Coronary artery (tissue), 2 donors: ENCODE data around the gene EFCAB11.

Experiments used
- DNase-seq: peaks from one replicate; pipeline ENCODE4 v3.0.0-alpha.2; 2017; ENCODE audit warnings: low spot score
- H3K27ac ChIP-seq, 2 donors: fragments of 200-600 bp; sonication (generic); one replicate each; pipeline ENCODE4 v1.5.1; 2016 to 2019
- H3K4me3 ChIP-seq: fragments of 200-600 bp; sonication (generic); 2 replicates; pipeline ENCODE4 v1.5.1; 2016; ENCODE audit warnings: mild to moderate bottlenecking, moderate library complexity
- TF ChIP-seq, protein P1 (sequence below): fragments of 200-600 bp; sonication (generic); IDR thresholded peaks from one replicate; pipeline ENCODE4 v1.5.1; 2019; ENCODE audit warnings: antibody characterized with exemption

EFCAB11 gene

DNA sequence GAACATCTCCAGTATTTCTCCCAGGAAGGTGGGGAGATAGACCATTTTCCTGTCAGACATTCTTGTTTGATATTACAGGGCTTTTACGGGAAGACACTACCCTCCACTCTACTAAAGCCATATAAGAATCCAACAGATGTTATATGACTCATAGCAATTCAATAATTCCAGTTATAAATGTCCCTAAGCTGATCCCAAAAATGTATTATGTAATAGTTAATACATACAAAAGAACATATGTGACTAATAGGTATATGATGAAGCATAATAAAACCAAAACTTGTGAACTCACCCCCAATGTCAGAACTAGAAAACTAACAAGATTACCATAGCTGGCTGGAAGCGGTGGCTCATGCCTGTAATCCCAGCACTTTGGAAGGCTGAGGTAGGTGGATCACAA lies 84.2 kb downstream of the EFCAB11 start:
- Histone ChIP-seq H3K4me3 (no peak overlapping the region), H3K27ac (no peak overlapping the region)
- TF ChIP-seq, protein P1, sequence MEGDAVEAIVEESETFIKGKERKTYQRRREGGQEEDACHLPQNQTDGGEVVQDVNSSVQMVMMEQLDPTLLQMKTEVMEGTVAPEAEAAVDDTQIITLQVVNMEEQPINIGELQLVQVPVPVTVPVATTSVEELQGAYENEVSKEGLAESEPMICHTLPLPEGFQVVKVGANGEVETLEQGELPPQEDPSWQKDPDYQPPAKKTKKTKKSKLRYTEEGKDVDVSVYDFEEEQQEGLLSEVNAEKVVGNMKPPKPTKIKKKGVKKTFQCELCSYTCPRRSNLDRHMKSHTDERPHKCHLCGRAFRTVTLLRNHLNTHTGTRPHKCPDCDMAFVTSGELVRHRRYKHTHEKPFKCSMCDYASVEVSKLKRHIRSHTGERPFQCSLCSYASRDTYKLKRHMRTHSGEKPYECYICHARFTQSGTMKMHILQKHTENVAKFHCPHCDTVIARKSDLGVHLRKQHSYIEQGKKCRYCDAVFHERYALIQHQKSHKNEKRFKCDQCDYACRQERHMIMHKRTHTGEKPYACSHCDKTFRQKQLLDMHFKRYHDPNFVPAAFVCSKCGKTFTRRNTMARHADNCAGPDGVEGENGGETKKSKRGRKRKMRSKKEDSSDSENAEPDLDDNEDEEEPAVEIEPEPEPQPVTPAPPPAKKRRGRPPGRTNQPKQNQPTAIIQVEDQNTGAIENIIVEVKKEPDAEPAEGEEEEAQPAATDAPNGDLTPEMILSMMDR, result no peak
- DNase-seq, result no peak

DNA sequence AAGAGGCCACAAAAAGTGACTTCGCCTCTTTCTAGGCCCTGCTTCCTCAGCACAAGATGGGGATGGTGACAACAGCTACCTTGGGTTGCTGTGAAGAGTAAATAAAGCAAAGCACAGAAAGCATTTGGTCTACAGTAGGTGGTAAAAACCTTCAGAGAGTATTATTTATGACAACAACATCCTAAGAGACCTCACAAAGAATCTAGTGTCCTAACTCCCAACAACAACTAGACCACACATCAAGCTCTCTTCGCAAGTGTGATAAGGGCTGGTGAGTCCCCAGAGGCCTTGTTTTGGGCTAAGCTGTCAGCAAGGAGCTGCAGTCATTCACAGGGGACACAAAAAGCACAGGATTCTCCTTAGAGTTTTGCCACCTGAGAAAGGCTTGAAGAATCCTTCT lies 84.9 kb downstream of the EFCAB11 start:
- no peak overlapping the region for H3K4me3 ChIP-seq
- TF ChIP-seq, protein P1, result no peak
- DNase-seq, result no peak
- H3K27ac ChIP-seq, result no peak overlapping the region

DNA sequence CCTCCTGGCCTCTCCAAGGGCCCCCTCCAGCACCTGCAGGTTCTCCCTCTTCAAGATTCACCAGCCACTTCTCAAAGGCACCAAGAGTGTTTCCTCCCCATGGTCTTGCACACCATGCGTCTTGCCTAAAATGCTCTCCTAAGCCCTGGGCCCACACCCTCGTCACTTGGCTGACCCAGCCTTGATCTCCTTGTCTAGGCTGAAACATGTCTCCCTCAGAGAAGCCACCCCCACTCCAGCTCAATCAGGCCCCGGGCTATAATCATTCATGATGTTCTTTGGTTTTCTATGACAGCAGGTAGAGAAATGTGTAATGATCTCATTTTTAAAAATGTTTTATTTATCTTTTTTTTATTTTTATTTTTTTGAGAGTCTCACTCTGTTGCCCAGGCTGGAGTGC lies 88.1 kb downstream of the EFCAB11 start:
- TF ChIP-seq, protein P1, result no peak
- DNase-seq, result no peak
- no peak overlapping the region for H3K27ac ChIP-seq
- H3K4me3 ChIP-seq, result no peak overlapping the region

DNA sequence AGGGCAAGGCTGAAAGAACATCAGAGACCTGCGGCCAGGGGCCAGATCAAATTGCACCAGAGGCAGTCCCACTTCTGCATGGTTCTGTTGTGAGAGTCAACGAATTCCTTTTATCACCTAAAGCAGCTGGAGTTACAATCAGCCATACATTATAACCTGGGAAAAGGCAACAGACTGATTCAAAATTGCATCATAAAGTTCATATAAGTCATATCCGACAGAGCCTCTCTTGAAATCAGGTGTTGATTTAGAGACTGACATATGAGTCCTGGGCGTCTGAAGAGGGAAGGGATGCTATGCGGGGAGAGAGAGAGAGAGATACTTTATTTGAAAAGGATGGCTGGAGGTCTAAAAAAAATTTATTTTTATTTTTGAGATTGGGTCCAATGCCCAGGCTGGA lies 89.4 kb downstream of the EFCAB11 start:
- TF ChIP-seq, protein P1, result no peak
- Histone ChIP-seq H3K4me3 (no peak overlapping the region), H3K27ac (no peak overlapping the region)
- no peak for DNase-seq

DNA sequence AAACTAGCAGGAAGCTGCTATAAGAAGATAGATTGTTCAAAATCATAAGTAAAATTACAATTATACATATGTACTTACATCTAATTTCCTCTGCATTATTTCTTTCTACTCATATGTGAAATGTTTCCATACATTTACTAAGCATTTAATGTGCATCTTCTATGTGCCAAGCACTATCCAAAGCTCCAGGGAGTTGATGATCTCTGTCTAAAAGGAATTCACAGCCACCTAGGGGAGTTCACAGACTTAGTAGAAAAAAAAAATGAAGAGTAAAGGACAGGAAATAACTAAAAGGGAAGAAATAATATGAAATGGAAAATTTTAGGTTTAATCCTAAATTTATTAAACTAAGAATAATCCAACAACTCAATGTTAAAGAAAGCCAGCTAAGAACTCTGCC lies 91.7 kb downstream of the EFCAB11 start:
- no peak for DNase-seq
- H3K27ac ChIP-seq, result no peak overlapping the region
- TF ChIP-seq, protein P1, result no peak
- H3K4me3 ChIP-seq, result no peak overlapping the region

DNA sequence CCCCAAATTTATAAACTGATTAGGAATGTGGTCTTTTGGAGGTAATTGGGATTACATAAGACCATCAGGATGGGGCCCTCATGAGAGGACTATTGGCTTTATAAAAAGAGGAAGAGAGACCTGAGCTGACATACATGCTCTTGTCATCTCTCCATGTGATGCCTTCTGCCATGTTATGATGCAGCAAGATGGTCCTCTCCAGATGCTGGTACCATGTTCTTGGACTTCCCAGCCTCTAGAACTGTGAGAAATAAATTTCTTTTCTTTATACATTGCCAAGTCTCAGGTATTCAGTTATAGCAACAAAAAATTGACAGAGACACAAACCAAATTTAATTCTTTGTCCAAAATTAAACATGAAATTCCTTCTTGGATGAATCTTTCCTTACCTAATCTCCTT lies 92.9 kb downstream of the EFCAB11 start:
- TF ChIP-seq, protein P1, result no peak
- DNase-seq, result no peak
- Histone ChIP-seq H3K4me3 (no peak overlapping the region), H3K27ac (no peak overlapping the region)

DNA sequence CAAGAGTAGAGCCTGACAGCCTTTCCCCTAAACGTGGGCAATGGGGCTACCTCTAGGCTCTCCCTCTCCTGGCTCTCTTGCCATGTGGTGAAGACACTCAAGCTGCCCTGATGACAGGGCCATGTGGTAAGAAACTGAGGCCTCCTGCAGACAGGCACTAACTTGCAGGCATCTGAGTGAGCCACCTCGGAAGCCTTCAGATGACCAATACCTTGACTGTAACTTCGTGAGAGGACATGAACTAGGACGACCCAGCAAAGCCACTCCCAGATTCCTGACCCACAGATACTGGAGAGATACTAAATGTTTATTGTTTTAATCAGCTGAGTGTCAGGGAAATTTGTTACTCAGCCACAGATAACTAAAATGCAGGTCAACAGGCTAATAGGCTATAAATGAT lies 96.4 kb downstream of the EFCAB11 start:
- H3K27ac ChIP-seq, result no peak overlapping the region
- no peak overlapping the region for H3K4me3 ChIP-seq
- TF ChIP-seq, protein P1, result no peak
- DNase-seq, result no peak
